Thoracic aorta (tissue), 2 donors: ENCODE measurements around the gene DACT3. TPM values are rescaled to one million over a fixed set of nuclear protein-coding genes. Genes with fewer than 3 reads are reported as not detected.

Source experiments
- ATAC-seq: fragments of 150-250 bp; one replicate; pipeline ENCODE4 v1.8.0; 2017; ENCODE audit warnings: low read depth; ENCODE audit not compliant: insufficient number of reproducible peaks, low FRiP score
- DNase-seq: peaks from one replicate; pipeline ENCODE4 v3.0.0-alpha.2; 2020; ENCODE audit warnings: low spot score
- H3K27ac ChIP-seq, 2 donors: fragments of 200-600 bp; sonication (generic); 1 replicate in 1 of 2; 2 replicates in 1 of 2; pipeline ENCODE4 v1.5.1; 2016; ENCODE audit warnings: mild to moderate bottlenecking in 2 of 2, moderate library complexity in 2 of 2
- H3K27me3 ChIP-seq: fragments of 200-600 bp; sonication (generic); replicated peaks from 2 replicates; pipeline ENCODE4 v1.6.0; 2016; ENCODE audit warnings: mild to moderate bottlenecking; ENCODE audit not compliant: insufficient read depth
- H3K36me3 ChIP-seq: fragments of 200-600 bp; sonication (generic); one replicate; pipeline ENCODE4 v1.5.1; 2016
- H3K4me1 ChIP-seq, 2 donors: fragments of 200-600 bp; sonication (generic); 1 replicate in 1 of 2; 2 replicates in 1 of 2; pipeline versions ENCODE4 v1.5.1 to v1.6.0; 2016; ENCODE audit warnings: low read depth in 2 of 2, mild to moderate bottlenecking in 1 of 2; ENCODE audit not compliant: control insufficient read depth in 1 of 2
- H3K4me3 ChIP-seq: fragments of 200-600 bp; sonication (generic); 2 replicates; pipeline ENCODE4 v1.5.1; 2016; ENCODE audit warnings: mild to moderate bottlenecking
- H3K9me3 ChIP-seq: fragments of 200-600 bp; sonication (generic); 2 replicates; pipeline ENCODE4 v1.5.1; 2016
- total RNA-seq, 2 donors: library from RNA; depleted of rRNA; stranded (reverse); fragments of >200 nt; gene quantifications; one replicate each; pipeline versions ENCODE4 v1.1.0 to v1.2.3, GENCODE V29; 2016
- TF ChIP-seq, protein P1 (sequence below): fragments of 200-600 bp; sonication (generic); IDR thresholded peaks from one replicate; pipeline ENCODE4 v1.5.1; 2019; ENCODE audit warnings: antibody characterized with exemption

DACT3 gene
- total RNA-seq, 2 donors from 2014 or later: 118 to 138 TPM

DNA sequence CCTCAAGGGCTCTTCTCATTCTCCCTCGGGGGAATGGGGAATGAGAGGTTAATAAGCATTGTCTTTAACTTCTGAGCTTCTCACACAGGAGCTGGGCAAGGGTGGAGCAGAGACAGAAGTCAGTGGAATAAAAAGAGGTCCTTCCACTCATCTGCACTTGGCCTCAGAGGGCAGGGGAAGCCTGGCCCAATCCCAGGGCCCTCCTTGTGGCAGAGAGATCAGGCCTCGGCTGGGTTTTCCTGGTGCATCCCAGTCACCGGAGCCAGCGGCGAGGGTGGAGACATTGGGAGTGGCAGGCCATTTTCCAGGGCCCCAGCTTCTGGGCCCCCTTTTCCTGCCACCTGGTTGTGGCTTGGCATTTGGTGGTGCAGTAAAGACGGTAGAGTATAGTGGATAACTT, 49.2 kb downstream of the DACT3 start:
- ATAC-seq (no peak), DNase-seq (no peak)
- no peak overlapping the region for H3K27ac ChIP-seq

GRCh38 chr19:46610851-46611770, 49.9 kb downstream of the DACT3 start:
- Histone ChIP-seq H3K4me1 (peaks cover 0 to 36% of the 10 kb centered on the region in 2 donors), H3K9me3 (no peaks in the 10 kb centered on the region), H3K27ac (peak overlapping the region; percentile 13 to 30), H3K4me3 (no peak overlapping the region), H3K36me3 (peaks cover 35% of the 10 kb centered on the region), H3K27me3 (no peaks in the 10 kb centered on the region)
- no peak for ATAC-seq
- TF ChIP-seq, protein P1, sequence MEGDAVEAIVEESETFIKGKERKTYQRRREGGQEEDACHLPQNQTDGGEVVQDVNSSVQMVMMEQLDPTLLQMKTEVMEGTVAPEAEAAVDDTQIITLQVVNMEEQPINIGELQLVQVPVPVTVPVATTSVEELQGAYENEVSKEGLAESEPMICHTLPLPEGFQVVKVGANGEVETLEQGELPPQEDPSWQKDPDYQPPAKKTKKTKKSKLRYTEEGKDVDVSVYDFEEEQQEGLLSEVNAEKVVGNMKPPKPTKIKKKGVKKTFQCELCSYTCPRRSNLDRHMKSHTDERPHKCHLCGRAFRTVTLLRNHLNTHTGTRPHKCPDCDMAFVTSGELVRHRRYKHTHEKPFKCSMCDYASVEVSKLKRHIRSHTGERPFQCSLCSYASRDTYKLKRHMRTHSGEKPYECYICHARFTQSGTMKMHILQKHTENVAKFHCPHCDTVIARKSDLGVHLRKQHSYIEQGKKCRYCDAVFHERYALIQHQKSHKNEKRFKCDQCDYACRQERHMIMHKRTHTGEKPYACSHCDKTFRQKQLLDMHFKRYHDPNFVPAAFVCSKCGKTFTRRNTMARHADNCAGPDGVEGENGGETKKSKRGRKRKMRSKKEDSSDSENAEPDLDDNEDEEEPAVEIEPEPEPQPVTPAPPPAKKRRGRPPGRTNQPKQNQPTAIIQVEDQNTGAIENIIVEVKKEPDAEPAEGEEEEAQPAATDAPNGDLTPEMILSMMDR: no peak
- DNase-seq: no peak

More for the DNA sequence above, 49.2 kb downstream of the DACT3 start:
- Histone ChIP-seq H3K36me3 (peaks cover 31% of the 10 kb centered on the region), H3K27me3 (no peaks in the 10 kb centered on the region), H3K9me3 (no peaks in the 10 kb centered on the region), H3K4me3 (no peak overlapping the region), H3K4me1 (peaks cover 3 to 34% of the 10 kb centered on the region in 2 donors)
- TF ChIP-seq, protein P1: no peak

DNA sequence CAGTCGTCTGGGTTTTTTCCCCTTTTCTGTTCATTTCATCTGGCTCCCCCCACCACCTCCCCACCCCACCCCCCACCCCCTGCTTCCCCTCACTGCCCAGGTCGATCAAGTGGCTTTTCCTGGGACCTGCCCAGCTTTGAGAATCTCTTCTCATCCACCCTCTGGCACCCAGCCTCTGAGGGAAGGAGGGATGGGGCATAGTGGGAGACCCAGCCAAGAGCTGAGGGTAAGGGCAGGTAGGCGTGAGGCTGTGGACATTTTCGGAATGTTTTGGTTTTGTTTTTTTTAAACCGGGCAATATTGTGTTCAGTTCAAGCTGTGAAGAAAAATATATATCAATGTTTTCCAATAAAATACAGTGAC, 50.6 kb downstream of the DACT3 start:
- Histone ChIP-seq H3K9me3 (no peaks in the 10 kb centered on the region), H3K27ac (no peak overlapping the region), H3K4me3 (no peak overlapping the region), H3K27me3 (no peaks in the 10 kb centered on the region), H3K4me1 (peaks cover 6 to 43% of the 10 kb centered on the region in 2 donors), H3K36me3 (peaks cover 35% of the 10 kb centered on the region)
- TF ChIP-seq, protein P1: no peak
- no peak for ATAC-seq
- DNase-seq: no peak

- H3K4me1 ChIP-seq: peaks cover 12 to 49% of the 10 kb centered on the region in 2 donors
- H3K27me3 ChIP-seq: no peaks in the 10 kb centered on the region
- DNase-seq (no peak), ATAC-seq (no peak)
- TF ChIP-seq, protein P1: no peak
- H3K36me3 ChIP-seq: peaks cover 35% of the 10 kb centered on the region
- H3K27ac ChIP-seq: no peak overlapping the region
- no peak overlapping the region for H3K4me3 ChIP-seq
- no peaks in the 10 kb centered on the region for H3K9me3 ChIP-seq
Observed at GRCh38 chr19:46609511-46610412, 51.2 kb downstream of the DACT3 start.
